HL-60 (cell line): ENCODE data around the gene CHURC1.

Experiments used
- DNase-seq, 2 experiments: peaks; one replicate each; pipeline ENCODE4 v3.0.0-alpha.2; 2010 to 2020; ENCODE audit warnings: low read depth in 1 of 2, low spot score in 1 of 2
- H3K27ac ChIP-seq: fragments of 250-450 bp; sonication (Bioruptor Pico); replicated peaks from 2 replicates; pipeline ENCODE4 v1.5.1; 2020; ENCODE audit warnings: mild to moderate bottlenecking, moderate library complexity
- H3K27me3 ChIP-seq: fragments of 250-450 bp; sonication (Bioruptor Pico); 2 replicates; pipeline ENCODE4 v1.5.1; 2021; ENCODE audit warnings: mild to moderate bottlenecking, moderate library complexity; ENCODE audit not compliant: insufficient read depth, poor library complexity, severe bottlenecking
- H3K4me3 ChIP-seq: replicated peaks from 2 replicates; pipeline ENCODE4 v1.5.1; 2011; ENCODE audit warnings: mild to moderate bottlenecking, control low read depth, low read length; ENCODE audit not compliant: insufficient read depth
- GABPA ChIP-seq: IDR thresholded peaks from 2 replicates; pipeline ENCODE4 v1.6.1; 2012; ENCODE audit warnings: low read depth
- POLR2AphosphoS5 ChIP-seq: IDR thresholded peaks from 2 replicates; pipeline ENCODE4 v1.6.1; 2012; ENCODE audit warnings: low read depth
- REST ChIP-seq: IDR thresholded peaks from 2 replicates; pipeline ENCODE4 v1.6.1; 2012; ENCODE audit warnings: low read depth; ENCODE audit not compliant: insufficient replicate concordance
- SPI1 ChIP-seq: IDR thresholded peaks from 2 replicates; pipeline ENCODE4 v1.6.1; 2012; ENCODE audit warnings: low read depth, mild to moderate bottlenecking, borderline replicate concordance
- TF ChIP-seq, protein P1 (sequence below): IDR thresholded peaks from one replicate; pipeline ENCODE4 v1.5.1; 2011; ENCODE audit warnings: low read length, control low read depth, inconsistent platforms; ENCODE audit not compliant: insufficient read depth

CHURC1 gene

GRCh38 chr14:64879635-64880220, 34.5 kb upstream of the CHURC1 start, which contains the start of gene SPTB:
Gene SPTB, minus strand, starts transcription at chr14:64879907. Its CDS starts 56,813 bp downstream, at chr14:64823094.
- DNase-seq, result no peak
- H3K27ac ChIP-seq, result no peak within 1 kb of the TSS
- peaks cover 3% of the 10 kb centered on the region for H3K27me3 ChIP-seq
- H3K4me3 ChIP-seq, result peak within 1 kb of the TSS; percentile 40
- TF ChIP-seq SPI1, result no peak
- no peak for TF ChIP-seq POLR2AphosphoS5
- TF ChIP-seq REST, result no peak

- peak in 1 of 2 experiments; percentile 3 for DNase-seq
- TF ChIP-seq POLR2AphosphoS5 (no peak), REST (no peak), SPI1 (no peak), GABPA (no peak)
- TF ChIP-seq, protein P1, sequence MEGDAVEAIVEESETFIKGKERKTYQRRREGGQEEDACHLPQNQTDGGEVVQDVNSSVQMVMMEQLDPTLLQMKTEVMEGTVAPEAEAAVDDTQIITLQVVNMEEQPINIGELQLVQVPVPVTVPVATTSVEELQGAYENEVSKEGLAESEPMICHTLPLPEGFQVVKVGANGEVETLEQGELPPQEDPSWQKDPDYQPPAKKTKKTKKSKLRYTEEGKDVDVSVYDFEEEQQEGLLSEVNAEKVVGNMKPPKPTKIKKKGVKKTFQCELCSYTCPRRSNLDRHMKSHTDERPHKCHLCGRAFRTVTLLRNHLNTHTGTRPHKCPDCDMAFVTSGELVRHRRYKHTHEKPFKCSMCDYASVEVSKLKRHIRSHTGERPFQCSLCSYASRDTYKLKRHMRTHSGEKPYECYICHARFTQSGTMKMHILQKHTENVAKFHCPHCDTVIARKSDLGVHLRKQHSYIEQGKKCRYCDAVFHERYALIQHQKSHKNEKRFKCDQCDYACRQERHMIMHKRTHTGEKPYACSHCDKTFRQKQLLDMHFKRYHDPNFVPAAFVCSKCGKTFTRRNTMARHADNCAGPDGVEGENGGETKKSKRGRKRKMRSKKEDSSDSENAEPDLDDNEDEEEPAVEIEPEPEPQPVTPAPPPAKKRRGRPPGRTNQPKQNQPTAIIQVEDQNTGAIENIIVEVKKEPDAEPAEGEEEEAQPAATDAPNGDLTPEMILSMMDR, result no peak
- peak overlapping the region; percentile 40 for H3K4me3 ChIP-seq
- H3K27ac ChIP-seq, result no peak overlapping the region
- peaks cover 3% of the 10 kb centered on the region for H3K27me3 ChIP-seq
Measured at GRCh38 chr14:64880221-64881121, 33.8 kb upstream of the CHURC1 start.

DNA sequence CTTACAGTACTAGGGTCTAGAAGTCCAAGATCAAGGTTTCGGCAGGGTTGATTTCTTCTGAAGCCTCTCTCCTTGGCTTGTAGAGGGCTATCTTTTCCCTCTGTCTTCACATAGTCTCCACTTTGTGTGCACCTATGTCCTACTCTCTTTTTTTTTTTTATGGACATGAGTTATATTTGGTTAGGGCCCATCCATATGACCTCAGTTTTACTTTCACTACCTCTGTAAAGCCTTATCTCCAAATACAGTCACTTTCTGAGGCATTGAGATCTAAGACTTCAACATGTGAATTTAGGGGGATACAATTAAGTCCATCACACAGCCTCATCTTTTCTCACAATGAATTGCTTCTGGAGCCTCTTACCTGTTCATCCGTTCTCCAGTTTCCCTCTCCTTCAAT, 28.7 kb upstream of the CHURC1 start:
- TF ChIP-seq POLR2AphosphoS5, result no peak
- no peak for TF ChIP-seq REST
- TF ChIP-seq, protein P1, result no peak
- TF ChIP-seq SPI1, result no peak
- no peak for TF ChIP-seq GABPA
- Histone ChIP-seq H3K4me3 (no peak overlapping the region), H3K27me3 (no peaks in the 10 kb centered on the region), H3K27ac (no peak overlapping the region)
- DNase-seq, result no peak
